Peyer's patch (tissue), 4 donors: ENCODE measurements around the gene TRIP6.
"Not testable (repeated sequence)": the region's sequence is repeated elsewhere in the genome, so short reads cannot be mapped to it uniquely, and the experiment has no call there.

Source experiments
- POLR2A ChIP-seq, 2 donors: fragments of 450-650 bp; IDR thresholded peaks; one replicate each; pipeline ENCODE4 v1.5.1; 2017; ENCODE audit warnings: antibody characterized with exemption in 2 of 2, mild to moderate bottlenecking in 2 of 2, moderate library complexity in 2 of 2
- TF ChIP-seq, protein P1 (sequence below), 6 experiments: fragments of 450-650 bp in 4 of 6; fragments of 200-600 bp in 2 of 6; sonication (generic) in 1 of 6; IDR thresholded peaks; one replicate each; pipeline ENCODE4 v1.5.1; 2017 to 2019; ENCODE audit warnings: antibody characterized with exemption in 6 of 6, mild to moderate bottlenecking in 3 of 6, moderate library complexity in 1 of 6

DNA sequence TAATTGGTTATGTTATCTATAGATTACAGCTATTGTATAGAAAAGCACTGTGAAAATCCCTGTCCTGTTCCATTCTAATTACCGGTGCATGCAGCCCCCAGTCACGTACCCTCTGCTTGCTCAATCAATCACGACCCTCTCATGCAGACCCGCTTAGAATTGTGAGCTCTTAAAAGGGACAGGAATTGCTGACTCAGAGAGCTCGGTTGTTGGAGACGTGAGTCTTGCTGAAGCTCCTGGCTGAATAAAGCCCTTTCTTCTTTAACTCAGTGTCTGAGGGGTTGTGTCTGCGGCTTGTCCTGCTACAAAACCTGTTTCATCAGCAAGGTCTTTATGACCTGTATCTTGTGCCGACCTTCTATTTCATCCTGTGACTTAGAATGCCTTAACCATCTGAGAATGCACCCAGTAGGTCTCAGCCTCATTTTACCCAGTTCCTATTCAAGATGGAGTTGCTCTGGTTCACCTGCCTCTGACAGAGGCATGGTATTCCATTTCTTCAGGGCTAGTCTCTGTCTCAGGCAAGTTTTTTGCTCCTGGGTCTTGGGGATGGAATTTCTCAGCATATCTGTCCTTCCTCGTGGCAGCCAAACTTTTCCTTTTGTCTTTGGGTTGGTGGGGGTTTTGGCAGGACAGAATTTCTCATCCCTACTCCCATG is 52.7 kb downstream of the TRIP6 start:
- TF ChIP-seq POLR2A (IDR thresholded peaks at IDR 0.05): not testable (repeated sequence)
- TF ChIP-seq, protein P1, sequence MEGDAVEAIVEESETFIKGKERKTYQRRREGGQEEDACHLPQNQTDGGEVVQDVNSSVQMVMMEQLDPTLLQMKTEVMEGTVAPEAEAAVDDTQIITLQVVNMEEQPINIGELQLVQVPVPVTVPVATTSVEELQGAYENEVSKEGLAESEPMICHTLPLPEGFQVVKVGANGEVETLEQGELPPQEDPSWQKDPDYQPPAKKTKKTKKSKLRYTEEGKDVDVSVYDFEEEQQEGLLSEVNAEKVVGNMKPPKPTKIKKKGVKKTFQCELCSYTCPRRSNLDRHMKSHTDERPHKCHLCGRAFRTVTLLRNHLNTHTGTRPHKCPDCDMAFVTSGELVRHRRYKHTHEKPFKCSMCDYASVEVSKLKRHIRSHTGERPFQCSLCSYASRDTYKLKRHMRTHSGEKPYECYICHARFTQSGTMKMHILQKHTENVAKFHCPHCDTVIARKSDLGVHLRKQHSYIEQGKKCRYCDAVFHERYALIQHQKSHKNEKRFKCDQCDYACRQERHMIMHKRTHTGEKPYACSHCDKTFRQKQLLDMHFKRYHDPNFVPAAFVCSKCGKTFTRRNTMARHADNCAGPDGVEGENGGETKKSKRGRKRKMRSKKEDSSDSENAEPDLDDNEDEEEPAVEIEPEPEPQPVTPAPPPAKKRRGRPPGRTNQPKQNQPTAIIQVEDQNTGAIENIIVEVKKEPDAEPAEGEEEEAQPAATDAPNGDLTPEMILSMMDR (IDR thresholded peaks at IDR 0.05): not testable (repeated sequence)
